HG03103 (cell line): ENCODE measurements around the gene THBS1.

ENCODE experiments used
- ATAC-seq: cut with Tn5 transposase; IDR thresholded peaks from one replicate; pipeline ENCODE4 v1.9.1; 2021; ENCODE audit warnings: low read depth; ENCODE audit not compliant: unreplicated experiment

THBS1 gene

DNA sequence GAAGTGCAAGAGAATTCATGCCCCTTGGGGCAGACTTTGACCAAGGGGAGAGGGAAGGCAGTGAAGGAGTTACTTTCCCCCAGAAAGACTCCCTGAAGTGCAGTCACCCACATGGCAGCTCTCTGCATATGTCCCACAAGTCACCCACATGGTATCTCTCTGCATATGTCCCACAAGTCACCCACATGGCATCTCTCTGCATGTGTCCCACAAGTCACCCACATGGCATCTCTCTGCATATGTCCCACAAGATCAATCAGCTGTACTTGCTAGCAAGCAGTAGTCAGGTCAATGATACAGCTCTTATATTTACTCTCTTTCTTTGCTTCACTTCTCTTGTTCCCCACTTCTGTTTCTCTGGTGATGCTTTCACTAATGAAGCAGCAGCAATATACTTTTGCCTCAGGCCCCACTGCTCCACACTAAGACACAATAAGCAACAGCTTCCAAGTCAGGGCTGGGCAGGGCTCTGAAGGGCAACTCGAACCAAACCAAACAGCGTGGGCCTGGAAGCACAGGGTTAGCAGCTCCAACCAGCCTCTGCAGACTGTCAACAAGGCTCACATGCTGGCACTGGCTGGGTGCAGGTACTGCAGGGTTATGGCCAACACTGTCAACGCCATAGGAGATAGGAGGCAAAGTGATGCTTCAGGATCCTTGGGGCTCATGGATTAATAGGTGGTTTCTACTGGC lies 46.7 kb downstream of the THBS1 start:
- no peak for ATAC-seq

DNA sequence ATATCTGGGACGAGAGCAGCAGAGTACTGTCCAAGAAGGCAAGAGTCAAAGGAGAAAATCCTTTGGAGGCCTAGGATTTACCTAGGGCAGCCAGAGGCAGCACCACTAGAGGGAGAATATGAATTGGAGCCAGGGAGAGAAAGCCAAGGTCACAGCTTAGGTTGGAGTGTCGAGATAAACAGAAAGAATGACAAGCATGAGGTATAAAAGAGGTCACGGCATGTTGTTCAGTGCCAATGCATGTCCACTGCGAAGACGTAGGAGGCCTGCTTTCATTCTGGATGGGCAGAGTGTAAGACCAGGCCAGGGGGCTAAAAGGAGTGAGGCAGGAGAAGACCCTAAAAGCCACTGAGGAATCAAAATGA lies 47.2 kb downstream of the THBS1 start:
- no peak for ATAC-seq

DNA sequence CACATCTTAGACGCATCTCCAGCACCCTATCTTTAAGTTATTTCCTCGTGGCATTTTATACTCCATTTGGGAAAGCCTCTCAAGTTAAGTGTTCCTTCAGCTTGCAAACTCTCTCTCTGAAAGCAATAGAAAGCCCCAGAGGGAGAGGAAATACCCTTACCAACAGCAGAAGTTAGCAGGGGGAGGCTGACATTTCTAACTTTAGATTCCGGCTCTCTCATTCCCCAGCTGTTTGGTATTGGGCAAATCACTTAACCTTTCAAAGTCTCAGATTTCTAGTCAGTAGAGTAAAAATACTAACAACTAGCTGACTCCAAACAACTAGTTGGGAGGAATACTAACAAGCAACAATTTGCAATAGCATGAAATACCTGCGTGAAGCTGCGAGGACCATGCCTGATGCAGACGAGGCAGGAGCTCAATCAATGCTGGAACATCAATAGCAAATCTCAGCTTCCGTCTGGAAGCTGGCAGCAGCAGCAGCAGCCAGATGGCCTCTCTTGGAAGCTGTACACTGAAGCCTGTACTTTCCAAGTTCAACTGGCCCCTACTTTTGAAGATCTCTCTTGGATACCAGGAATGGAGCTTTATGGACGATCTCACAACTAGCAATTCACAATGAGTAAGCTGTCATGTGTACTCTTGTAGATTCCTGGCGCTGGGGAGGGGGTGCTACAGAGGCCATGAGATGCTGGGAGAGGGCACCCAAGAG lies 47.8 kb downstream of the THBS1 start:
- no peak for ATAC-seq

DNA sequence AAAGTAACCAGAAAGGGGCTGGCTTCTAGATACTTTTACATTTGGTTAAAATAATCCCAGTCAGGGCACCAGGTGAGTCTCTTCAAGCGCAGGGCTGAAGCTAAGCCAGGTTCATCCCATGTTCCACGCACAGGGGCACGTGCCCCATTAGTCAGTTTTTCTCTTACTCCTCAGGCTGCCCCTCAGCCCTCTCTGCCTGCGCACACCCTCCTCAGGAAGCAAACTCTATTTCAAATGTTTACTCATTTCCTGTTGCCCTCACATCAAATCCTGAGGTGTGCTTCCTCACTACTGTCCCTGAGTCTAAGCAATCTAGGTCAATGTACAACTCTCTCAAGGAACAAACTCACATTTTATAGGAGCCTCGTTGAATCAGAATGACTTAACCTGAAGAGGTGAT lies 48.5 kb downstream of the THBS1 start:
- ATAC-seq = no peak

DNA sequence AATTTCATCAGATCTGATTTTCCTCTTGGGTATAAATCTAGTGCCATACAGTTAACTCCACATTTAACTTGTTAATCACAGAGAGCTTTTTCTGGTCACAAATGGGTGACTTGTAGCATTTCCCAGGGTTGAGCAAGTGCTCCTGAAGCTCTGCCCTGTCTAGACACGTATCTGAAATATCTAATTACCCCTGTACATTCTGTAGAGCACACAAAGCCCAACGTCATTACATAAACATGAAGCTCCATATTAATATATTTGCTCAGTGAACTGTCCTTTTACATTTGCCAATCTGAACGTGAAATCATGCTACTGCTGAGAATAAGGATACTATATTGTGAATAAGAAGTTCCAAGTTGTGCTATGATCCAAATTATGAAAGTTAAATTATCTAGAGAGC lies 49.0 kb downstream of the THBS1 start:
- ATAC-seq = no peak

DNA sequence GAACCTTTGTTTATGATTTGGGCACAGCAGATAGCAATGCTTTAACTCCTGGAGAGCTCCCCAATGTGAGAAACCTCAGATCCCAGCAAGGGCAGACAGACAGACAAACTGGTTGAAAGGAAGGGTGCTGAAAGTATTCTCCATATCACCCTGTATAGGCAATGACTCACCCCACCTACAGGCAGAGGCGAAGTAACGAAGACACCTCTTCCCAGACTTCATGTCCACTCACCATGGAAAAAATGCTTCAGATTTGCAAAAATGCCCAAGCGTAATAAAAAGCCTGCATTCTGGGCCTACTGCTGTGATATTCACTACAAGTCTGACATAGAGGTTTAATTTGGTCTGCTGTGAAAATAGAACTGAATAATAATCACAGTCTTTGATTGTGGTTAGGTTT lies 50.5 kb downstream of the THBS1 start:
- ATAC-seq = no peak

DNA sequence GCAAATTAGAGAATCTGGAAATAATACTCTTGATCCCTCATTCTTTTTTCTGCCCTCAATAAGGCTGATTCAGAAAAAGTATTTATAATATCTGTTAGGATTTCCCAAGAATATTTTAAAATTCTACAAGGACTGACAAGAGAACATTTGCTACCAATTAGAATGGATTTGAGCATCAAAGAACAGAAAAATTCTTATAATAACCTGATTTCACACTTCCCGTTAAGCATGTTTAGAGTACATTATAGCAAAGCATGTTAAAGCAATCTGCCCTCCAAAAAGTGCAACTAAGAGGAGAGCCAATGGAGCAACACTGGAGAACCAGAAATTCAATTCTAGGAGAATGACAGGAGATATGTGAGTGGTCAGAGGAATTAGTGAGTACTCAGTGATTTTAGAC lies 57.2 kb downstream of the THBS1 start:
- no peak for ATAC-seq

DNA sequence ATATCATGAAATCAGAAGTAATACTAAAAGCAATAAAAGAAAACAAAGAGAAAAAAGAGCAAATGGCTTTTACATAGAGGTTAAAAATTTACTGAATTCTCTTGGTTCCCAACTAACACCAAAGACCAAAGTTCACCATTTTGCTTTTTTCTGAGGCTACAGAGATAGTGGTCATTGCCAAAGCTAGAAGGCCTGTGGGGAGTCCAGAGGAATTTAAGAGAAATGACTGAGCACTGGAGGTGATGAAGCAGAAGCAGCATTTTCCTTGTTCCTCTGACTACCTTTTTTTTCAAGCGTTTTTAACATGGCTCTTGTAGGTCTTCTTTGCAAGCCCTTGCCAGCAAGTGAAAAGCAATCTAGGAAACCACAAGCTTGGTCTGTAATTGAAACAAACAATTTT lies 58.2 kb downstream of the THBS1 start:
- no peak for ATAC-seq

DNA sequence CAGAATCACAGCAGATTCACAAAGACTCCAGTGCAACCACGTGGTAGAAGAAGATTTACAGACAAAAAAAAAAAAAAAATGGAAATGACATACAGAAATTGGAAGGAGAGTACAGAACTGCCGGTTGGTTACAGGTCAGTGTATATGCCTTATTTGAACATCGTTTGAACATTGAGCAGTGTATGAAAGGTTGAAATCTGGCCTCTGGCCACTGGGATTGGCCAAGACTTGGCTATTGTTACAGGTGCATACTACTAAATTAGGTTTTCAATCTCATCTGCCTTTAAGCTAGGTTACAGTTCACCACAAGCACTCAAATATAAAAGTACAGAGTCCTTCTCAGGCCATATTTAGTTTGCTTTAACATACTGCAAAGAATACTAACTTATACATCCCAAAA lies 59.8 kb downstream of the THBS1 start:
- ATAC-seq = no peak

DNA sequence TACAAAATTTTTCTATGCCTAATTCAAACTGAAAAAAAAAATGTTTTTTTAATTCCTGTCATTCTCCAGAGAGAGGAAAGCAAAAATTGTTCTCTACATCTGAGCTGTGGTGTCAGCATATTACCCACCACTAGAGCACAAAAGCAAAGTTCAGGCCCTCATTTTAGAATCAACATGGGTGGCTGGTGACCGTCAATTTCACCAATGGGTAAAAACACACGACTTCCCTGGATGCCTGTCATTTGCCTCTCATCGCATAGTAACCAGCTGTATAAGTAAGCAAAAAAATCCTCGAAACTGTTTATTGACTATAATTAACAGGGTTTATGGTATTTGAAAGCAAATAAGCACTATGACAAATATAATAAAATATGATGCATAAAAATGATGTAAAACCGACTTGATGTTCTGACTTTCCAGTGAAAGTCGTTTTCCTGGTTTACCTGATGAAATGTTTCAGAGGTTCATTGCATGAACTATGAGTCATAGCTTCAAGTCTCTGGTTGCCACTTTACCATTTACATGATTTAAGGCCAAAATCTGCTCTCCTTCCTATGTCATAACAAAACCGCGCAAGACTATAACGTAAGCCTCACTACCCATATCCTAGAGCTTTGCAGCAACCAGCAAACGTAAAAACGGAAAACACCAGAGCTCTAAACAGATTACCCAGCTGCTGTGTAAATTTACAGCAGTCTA lies 60.5 kb downstream of the THBS1 start:
- ATAC-seq = no peak

DNA sequence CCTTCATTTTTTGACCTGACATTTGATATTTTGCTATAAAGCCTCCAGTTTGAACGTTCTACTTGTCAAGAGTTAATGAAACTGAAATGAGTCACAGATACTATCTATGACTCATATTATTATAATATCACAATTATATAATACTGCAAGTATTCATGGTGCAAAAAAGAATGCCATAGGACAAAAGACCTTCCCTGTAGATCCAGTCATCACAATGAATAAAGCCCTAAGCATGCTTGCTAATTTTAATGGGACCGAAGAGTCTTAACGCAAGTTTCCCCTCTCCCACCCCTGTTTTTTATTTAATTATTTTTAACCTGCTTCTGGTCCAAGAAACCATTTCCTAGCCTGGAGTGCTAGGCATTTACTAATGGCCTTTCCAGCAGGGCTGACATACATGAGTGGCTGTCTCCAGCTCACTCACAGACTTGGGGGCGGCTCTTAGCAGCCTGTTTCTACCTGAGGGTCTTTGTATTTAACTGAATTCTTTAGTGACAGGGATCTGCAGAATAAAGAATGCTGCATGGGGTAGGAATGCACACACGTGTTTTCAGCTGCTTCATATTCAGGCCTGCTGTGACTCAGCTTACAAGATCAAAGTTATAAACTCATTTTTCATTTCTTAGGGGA lies 61.2 kb downstream of the THBS1 start:
- no peak for ATAC-seq

DNA sequence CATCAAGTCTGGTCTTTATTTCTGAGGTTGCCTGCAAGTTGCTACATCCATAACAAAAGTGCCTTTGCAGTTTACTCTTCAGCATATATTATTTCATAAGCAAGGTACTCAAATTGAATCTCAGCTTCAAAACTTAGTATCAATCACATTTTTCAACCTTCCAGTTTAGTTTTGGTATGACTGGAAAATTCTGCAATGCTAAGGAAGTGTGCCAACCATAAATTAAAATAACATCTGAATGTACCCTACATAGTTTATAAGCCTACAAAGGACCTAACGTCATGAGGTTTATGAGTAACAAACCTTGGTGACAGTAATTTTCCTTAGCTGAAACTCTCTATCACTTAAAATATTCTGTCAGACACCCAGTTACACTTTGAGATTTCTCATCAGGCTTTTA lies 62.8 kb downstream of the THBS1 start:
- no peak for ATAC-seq

DNA sequence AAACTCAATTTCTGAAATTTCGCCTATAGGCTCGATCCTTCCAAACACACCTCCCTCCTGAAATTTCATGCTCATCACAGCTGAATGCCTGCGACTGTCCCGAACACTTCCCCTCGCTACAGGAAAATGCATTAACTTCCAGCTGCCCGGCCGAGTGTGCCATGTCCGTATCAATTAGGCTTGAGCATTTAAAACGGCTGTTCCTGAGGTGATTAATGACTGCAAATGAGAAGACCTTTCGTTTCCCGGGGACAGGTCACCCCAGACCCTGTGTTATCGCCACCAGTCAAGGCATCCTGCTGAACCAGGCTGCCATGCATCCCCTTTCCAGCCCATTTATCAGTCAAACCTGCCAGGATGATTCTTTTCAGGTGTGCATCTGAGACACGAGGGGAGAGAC lies 63.3 kb downstream of the THBS1 start:
- no peak for ATAC-seq

DNA sequence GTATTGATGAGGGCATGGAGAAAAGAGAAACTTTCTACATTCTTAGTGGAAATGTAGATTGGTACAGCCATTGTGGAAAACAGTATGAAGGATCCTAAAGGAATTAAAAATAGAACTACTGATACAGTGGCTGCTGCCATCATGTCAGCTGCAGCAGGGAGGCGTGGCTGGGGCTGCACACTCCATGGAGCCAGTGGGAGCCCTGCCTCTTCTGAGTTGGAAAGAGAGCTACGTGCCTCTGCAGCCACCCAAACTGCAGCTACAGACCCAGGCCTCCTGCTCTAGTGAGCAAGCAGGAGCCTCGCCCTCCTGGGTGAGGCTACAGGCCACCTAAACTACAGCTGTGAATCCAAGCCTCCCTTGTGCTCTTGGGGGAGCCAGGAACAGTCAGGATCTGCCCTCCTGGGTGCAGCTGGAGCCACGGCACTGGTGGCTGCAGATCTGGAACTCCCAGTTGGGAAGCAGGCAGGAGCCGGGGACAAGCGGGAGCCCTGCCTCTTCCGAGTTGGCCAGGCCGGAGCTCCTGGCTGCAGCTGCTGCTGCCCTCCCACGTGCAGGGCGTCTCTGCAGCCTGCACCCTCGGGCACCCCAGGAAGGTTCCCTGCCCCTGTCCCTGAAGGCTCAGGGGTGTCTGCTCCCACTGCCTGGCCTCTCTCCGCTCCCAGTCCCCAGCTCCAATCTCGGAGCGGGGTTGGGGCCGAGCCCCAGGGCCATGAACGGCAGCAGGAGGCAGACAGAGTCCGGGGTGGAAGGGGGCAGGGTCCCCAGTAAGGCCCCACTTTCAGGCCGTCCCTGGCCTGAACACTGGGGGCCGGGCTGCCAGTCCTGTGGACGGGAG lies 64.5 kb downstream of the THBS1 start:
- no peak for ATAC-seq

DNA sequence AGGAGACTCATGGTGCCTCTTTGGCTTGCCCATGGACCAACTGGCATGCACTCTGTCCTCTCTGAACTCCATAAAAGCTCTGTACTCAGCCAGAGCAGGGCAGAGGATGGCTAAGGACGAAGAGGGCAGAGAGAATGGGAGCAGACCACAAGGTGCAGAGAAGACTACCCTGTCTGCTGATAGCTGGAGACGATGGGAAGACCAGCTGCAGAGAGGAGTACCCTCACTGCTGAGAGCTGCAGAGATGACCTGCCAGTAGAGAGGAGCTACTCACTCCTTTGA lies 65.0 kb downstream of the THBS1 start:
- no peak for ATAC-seq

DNA sequence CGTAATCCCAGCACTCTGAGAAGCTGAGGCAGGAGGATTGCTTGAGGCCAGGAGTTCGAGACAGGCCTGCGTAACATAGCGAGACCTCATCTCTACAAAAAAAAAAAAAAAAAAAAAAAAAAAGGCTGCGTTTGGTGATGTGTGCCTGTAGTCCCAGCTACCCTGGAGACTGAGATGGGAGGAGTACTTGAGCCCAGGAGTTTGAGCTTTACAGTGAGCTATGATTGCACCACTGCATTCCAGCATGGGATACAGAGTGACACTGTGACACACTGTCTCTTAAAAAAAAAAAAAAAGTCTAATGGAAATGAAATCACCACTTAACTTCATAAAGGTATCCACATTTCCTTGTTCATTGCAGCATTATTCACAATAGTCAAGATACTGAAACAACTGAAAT lies 65.5 kb downstream of the THBS1 start:
- no peak for ATAC-seq
